Upper lobe of left lung (tissue), 6 donors: Measurements from ENCODE around the gene YWHAB. TPM values are rescaled to one million over a fixed set of nuclear protein-coding genes. Genes with fewer than 3 reads are reported as not detected.

Experiments used
- ATAC-seq, 2 donors: fragments of 200-7000 bp; cut with Tn5 transposase; one replicate each; pipeline ENCODE4 v1.9.1; 2022; ENCODE audit warnings: mild to moderate bottlenecking in 2 of 2, moderate library complexity in 2 of 2; ENCODE audit not compliant: low FRiP score in 2 of 2
- DNase-seq, 2 donors: peaks; one replicate each; pipeline ENCODE4 v3.0.0-alpha.2; 2019 to 2020
- H3K27ac ChIP-seq, 4 donors: fragments of 200-600 bp; sonication (generic); one replicate each; pipeline ENCODE4 v1.5.1; 2016 to 2019
- H3K27me3 ChIP-seq, 4 donors: fragments of 200-600 bp; sonication (generic); one replicate each; pipeline ENCODE4 v1.5.1; 2017 to 2019
- H3K36me3 ChIP-seq, 4 donors: fragments of 200-600 bp; sonication (generic); one replicate each; pipeline ENCODE4 v1.5.1; 2016 to 2019
- H3K4me1 ChIP-seq, 4 donors: fragments of 200-600 bp; sonication (generic); one replicate each; pipeline ENCODE4 v1.5.1; 2018 to 2019
- H3K4me3 ChIP-seq, 4 donors: fragments of 200-600 bp; sonication (generic); one replicate each; pipeline ENCODE4 v1.5.1; 2017 to 2019; ENCODE audit warnings: mild to moderate bottlenecking in 2 of 4, moderate library complexity in 1 of 4
- H3K9me3 ChIP-seq, 4 donors: fragments of 200-600 bp; sonication (generic); one replicate each; pipeline ENCODE4 v1.5.1; 2018 to 2019
- EP300 ChIP-seq, 4 donors: sonication (generic); formaldehyde crosslinking; IDR thresholded peaks; one replicate each; pipeline ENCODE4 v1.5.1; 2017; ENCODE audit warnings: antibody characterized with exemption in 4 of 4, control low read depth in 2 of 4
- POLR2A ChIP-seq, 4 donors: fragments of 450-650 bp; IDR thresholded peaks; one replicate each; pipeline ENCODE4 v1.5.1; 2016 to 2017; ENCODE audit warnings: antibody characterized with exemption in 4 of 4, mild to moderate bottlenecking in 2 of 4
- POLR2AphosphoS5 ChIP-seq, 2 donors: sonication (generic); formaldehyde crosslinking; IDR thresholded peaks; one replicate each; pipeline ENCODE4 v1.5.1; 2017; ENCODE audit warnings: antibody characterized with exemption in 2 of 2
- WGBS, 2 donors: methylation state at CpG; one replicate each; pipeline ENCODE4 v1.1.5; 2017 to 2018; 5-methylcytosine and 5-hydroxymethylcytosine counted together
- total RNA-seq, 6 donors: library from RNA; depleted of rRNA in 4 of 6; stranded (reverse); fragments of >200 nt in 4 of 6; gene quantifications; one replicate each; pipeline versions ENCODE4 v1.1.0 to v1.2.1, GENCODE V29; 2016 to 2021
- TF ChIP-seq, protein P1 (sequence below), 6 experiments: fragments of 450-650 bp in 4 of 6; fragments of 200-600 bp in 2 of 6; sonication (generic) in 2 of 6; IDR thresholded peaks; one replicate each; pipeline ENCODE4 v1.5.1; 2016 to 2019; ENCODE audit warnings: antibody characterized with exemption in 6 of 6
- donor health status: DM: no; HTN: no; CAD: no; lungs with moderate emphysema.
- donor health status: DM: no; HTN: yes; CAD: no; lungs with severe emphysema.

YWHAB gene
- total RNA-seq, 6 donors from 2014 or later: 61.0 to 201 (median 123) TPM

DNA sequence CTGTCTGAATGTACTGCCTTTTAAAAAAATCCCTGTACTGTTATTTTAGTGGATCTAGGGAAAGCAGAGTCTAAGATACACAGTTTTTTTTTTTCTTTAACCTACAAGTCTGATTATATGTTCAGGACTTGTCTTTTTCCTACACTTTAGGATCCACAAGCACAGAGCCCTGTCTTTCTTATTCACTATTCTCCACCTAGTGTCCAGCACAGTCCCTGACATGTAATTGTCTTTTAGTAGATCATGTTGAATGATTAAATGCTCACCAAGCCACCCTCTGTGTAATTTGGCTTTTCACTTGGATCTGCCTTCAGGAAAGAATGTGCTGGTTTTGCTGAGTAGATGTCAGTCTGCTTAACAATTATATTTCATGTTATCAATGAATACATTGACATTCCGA lies 35.8 kb upstream of the YWHAB start:
- H3K27me3 ChIP-seq: no peaks in the 10 kb centered on the region
- no peaks in the 10 kb centered on the region for H3K4me1 ChIP-seq
- ATAC-seq (no peak), DNase-seq (no peak)
- H3K9me3 ChIP-seq: no peaks in the 10 kb centered on the region
- H3K27ac ChIP-seq: no peak overlapping the region
- TF ChIP-seq POLR2A (IDR thresholded peaks at IDR 0.05): no peak
- TF ChIP-seq, protein P1, sequence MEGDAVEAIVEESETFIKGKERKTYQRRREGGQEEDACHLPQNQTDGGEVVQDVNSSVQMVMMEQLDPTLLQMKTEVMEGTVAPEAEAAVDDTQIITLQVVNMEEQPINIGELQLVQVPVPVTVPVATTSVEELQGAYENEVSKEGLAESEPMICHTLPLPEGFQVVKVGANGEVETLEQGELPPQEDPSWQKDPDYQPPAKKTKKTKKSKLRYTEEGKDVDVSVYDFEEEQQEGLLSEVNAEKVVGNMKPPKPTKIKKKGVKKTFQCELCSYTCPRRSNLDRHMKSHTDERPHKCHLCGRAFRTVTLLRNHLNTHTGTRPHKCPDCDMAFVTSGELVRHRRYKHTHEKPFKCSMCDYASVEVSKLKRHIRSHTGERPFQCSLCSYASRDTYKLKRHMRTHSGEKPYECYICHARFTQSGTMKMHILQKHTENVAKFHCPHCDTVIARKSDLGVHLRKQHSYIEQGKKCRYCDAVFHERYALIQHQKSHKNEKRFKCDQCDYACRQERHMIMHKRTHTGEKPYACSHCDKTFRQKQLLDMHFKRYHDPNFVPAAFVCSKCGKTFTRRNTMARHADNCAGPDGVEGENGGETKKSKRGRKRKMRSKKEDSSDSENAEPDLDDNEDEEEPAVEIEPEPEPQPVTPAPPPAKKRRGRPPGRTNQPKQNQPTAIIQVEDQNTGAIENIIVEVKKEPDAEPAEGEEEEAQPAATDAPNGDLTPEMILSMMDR (IDR thresholded peaks at IDR 0.05): no peak
- no peak for TF ChIP-seq EP300 (IDR thresholded peaks at IDR 0.05)
- TF ChIP-seq POLR2AphosphoS5 (IDR thresholded peaks at IDR 0.05): no peak
- 65 to 74% methylated on average over 1 of the region's 1 CpG for WGBS, 2 donors
- H3K4me3 ChIP-seq: no peak overlapping the region
- no peaks in the 10 kb centered on the region for H3K36me3 ChIP-seq

DNA sequence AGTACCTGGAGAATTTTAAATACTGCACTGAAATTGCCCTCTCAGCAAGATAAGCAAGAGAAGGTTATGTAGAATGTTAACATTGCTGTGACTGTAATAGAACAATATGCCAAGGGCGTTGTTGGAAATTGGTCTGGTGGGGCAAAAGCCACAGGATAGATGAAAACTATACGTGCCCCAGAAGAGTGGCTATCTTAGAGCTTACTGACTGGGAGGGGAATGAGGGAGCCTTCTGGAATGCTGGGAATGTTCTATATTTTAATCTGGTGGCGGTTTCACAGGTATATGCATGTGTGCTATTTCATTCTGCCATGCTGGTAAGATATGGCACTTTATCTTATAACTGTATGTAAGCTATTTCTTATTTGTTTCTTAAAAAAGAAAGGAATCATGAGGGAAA lies 35.2 kb upstream of the YWHAB start:
- no peak for DNase-seq
- Histone ChIP-seq H3K27ac (no peak overlapping the region), H3K4me3 (no peak overlapping the region), H3K27me3 (no peaks in the 10 kb centered on the region), H3K36me3 (no peaks in the 10 kb centered on the region), H3K9me3 (no peaks in the 10 kb centered on the region), H3K4me1 (no peaks in the 10 kb centered on the region)
- no peak for TF ChIP-seq POLR2AphosphoS5 (IDR thresholded peaks at IDR 0.05)
- TF ChIP-seq EP300 (IDR thresholded peaks at IDR 0.05): no peak
- no peak for TF ChIP-seq POLR2A (IDR thresholded peaks at IDR 0.05)
- TF ChIP-seq, protein P1 (IDR thresholded peaks at IDR 0.05): no peak
- 50 to 65% methylated on average over 3 of the region's 3 CpGs for WGBS, 2 donors
- no peak for ATAC-seq

DNA sequence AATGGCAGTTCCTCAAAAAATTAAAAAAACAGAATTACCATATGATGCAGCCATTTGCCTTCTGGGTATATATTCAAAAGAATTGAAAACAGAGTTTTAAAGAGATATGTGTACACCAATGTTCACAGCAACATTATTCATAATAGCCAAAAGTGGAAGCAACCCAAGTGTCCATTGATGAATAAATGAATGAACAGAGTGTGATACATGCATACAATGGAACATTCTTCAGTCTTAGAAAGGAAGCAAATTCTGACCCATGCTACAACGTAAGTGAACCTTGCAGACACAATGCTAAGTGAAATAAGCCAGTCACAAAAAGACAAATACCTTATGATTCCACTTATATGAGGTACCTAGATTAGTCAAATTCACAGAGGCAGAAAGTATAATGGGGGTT lies 34.7 kb upstream of the YWHAB start:
- H3K4me1 ChIP-seq: no peaks in the 10 kb centered on the region
- TF ChIP-seq, protein P1 (IDR thresholded peaks at IDR 0.05): no peak
- no peak for TF ChIP-seq EP300 (IDR thresholded peaks at IDR 0.05)
- no peak for TF ChIP-seq POLR2A (IDR thresholded peaks at IDR 0.05)
- no peak for TF ChIP-seq POLR2AphosphoS5 (IDR thresholded peaks at IDR 0.05)
- DNase-seq (no peak), ATAC-seq (no peak)
- no peaks in the 10 kb centered on the region for H3K27me3 ChIP-seq
- H3K27ac ChIP-seq: no peak overlapping the region
- H3K36me3 ChIP-seq: no peaks in the 10 kb centered on the region
- no peaks in the 10 kb centered on the region for H3K9me3 ChIP-seq
- H3K4me3 ChIP-seq: no peak overlapping the region
- 81 to 84% methylated on average over 1 of the region's 1 CpG for WGBS, 2 donors

DNA sequence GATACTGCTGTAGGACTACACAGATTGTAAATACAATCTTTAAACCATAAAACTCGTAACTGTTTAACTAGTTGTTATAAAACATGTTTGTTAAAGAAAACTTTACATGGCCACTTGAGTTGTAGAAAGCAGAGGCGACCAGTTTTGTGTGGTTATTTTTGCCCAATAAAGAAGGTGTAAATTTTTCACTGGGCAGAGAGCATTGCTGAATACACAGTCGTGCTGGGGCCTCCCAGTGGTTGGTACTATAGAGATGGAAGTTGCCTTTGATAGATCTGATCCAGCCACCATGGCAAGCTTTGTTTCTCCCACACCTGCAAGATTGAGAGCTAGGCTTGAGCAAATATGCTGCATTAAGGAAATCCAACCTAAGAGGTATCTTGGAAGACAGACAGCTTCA lies 34.0 kb upstream of the YWHAB start:
- Histone ChIP-seq H3K4me1 (no peaks in the 10 kb centered on the region), H3K36me3 (no peaks in the 10 kb centered on the region), H3K9me3 (no peaks in the 10 kb centered on the region), H3K27me3 (no peaks in the 10 kb centered on the region), H3K4me3 (no peak overlapping the region), H3K27ac (no peak overlapping the region)
- DNase-seq (no peak), ATAC-seq (no peak)
- 51 to 61% methylated on average over 3 of the region's 3 CpGs for WGBS, 2 donors
- TF ChIP-seq POLR2AphosphoS5 (IDR thresholded peaks at IDR 0.05): no peak
- no peak for TF ChIP-seq EP300 (IDR thresholded peaks at IDR 0.05)
- TF ChIP-seq POLR2A (IDR thresholded peaks at IDR 0.05): no peak
- TF ChIP-seq, protein P1 (IDR thresholded peaks at IDR 0.05): no peak

DNA sequence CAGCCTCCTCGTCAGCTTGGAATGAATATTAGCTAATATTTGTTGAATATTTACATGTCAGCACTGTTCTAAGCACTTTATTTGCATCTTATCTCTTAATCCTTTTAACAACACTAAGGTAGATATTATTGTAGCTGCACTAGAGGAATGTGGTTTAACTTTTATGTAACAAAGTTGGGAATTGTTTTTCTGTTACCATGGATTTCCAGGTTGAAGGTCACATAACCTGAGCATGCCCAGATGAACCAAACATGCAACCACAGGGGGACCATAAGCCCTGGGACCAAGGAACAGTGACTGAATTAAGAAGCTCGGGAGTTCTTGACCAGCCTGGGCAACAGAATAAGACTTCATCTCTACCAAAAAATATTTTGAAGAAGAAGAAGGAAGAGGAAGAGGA lies 29.1 kb upstream of the YWHAB start:
- no peaks in the 10 kb centered on the region for H3K9me3 ChIP-seq
- no peak overlapping the region for H3K4me3 ChIP-seq
- no peak overlapping the region for H3K27ac ChIP-seq
- H3K27me3 ChIP-seq: no peaks in the 10 kb centered on the region
- H3K36me3 ChIP-seq: no peaks in the 10 kb centered on the region
- no peak for ATAC-seq
- WGBS, 2 donors: 75 to 76% methylated on average over 2 of the region's 2 CpGs
- TF ChIP-seq, protein P1 (IDR thresholded peaks at IDR 0.05): no peak
- TF ChIP-seq EP300 (IDR thresholded peaks at IDR 0.05): no peak
- no peak for TF ChIP-seq POLR2AphosphoS5 (IDR thresholded peaks at IDR 0.05)
- TF ChIP-seq POLR2A (IDR thresholded peaks at IDR 0.05): no peak
- peaks cover 0 to 2% (median 0%) of the 10 kb centered on the region in 4 donors for H3K4me1 ChIP-seq
- no peak for DNase-seq
